ENCODE measurements around the gene TMEM192. TPM values are rescaled to one million over a fixed set of nuclear protein-coding genes. Genes with fewer than 3 reads are reported as not detected.

TMEM192 gene
- 10 to 100 TPM; 12.8 to 21.0 (median 17.7) TPM for total RNA-seq
- 10 to 100 TPM in 1 of 2 donors, 1 to 10 TPM in 1; 6.5 to 21.1 TPM for polyA plus RNA-seq
- long read RNA-seq, donor 1, full-length matches to known transcripts = 16 of 27 reads
- long read RNA-seq, donor 1, partial matches to known transcripts = 4 of 27 reads
- long read RNA-seq, donor 1, other reads (novel, unspliced or antisense) = 7 of 27 reads
- long read RNA-seq, donor 2, full-length matches to known transcripts = 33 of 54 reads
- long read RNA-seq, donor 2, partial matches to known transcripts = 9 of 54 reads
- long read RNA-seq, donor 2, other reads (novel, unspliced or antisense) = 12 of 54 reads
- long read RNA-seq, donor 3, full-length matches to known transcripts = 6 of 14 reads
- long read RNA-seq, donor 3, partial matches to known transcripts = 2 of 14 reads
- long read RNA-seq, donor 3, other reads (novel, unspliced or antisense) = 6 of 14 reads

DNA sequence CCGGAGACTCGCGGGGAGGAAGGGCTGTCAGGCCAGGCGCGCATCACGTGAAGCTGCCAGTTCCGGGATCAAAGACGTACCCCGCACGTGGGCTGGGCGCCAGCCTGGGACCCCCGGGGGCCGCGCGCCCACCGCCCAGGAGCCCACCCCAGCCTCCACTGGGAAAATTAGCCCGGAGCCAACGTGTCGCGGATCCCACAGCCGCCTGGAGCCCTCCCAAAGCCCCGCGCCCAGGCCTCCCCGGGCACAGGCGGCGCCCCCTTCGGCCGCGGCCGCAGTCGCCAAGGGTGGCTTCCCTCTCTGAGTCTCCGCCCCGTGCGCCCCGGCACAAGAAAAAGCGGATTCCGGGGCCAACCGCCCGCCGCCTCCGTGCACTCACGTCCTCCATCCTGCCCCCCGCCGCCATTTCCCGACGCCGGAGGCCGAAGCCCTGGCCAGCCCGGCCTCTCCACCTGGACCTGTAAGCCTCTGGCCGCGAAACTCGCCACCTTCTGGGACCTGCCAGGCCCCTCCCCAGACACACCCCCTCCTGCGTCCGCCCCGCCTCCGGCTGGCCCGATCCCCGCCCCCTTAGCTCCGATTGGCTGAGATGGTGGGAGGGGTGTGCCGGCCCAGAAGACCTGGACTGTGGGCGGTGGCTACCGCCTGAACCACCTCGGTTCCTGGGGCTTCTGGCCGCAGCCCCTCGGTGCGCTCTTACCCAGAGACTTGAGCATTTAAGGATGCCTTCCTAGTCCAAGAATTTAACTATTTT, at the start of gene TMEM192:
Gene TMEM192 (minus strand): TSS at position 493 of the 754 bp plus-strand sequence. CDS start 87 bp downstream, at position 406.
- intact Hi-C loops (cut with DNase I) = loop anchor here in 4 of 10 donors (2.0 to 5.0 kb wide), 4 partner anchors 94 to 215 kb away; partner anchors contain the start of genes MSMO1 (in 3 of the 4) and KLHL2 (in 2 of the 4)
- WGBS, 4 donors = 0 to 1% (median 1%) methylated on average over 23 to 66 of the region's 66 CpGs
- TF ChIP-seq, protein P1, sequence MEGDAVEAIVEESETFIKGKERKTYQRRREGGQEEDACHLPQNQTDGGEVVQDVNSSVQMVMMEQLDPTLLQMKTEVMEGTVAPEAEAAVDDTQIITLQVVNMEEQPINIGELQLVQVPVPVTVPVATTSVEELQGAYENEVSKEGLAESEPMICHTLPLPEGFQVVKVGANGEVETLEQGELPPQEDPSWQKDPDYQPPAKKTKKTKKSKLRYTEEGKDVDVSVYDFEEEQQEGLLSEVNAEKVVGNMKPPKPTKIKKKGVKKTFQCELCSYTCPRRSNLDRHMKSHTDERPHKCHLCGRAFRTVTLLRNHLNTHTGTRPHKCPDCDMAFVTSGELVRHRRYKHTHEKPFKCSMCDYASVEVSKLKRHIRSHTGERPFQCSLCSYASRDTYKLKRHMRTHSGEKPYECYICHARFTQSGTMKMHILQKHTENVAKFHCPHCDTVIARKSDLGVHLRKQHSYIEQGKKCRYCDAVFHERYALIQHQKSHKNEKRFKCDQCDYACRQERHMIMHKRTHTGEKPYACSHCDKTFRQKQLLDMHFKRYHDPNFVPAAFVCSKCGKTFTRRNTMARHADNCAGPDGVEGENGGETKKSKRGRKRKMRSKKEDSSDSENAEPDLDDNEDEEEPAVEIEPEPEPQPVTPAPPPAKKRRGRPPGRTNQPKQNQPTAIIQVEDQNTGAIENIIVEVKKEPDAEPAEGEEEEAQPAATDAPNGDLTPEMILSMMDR (IDR thresholded peaks at IDR 0.05) = peak in 9 of 12 donors; percentile 17 to 64 (median 34)
- peak in 1 of 2 donors; percentile 70 for TF ChIP-seq POLR2A (IDR thresholded peaks at IDR 0.05)

DNA sequence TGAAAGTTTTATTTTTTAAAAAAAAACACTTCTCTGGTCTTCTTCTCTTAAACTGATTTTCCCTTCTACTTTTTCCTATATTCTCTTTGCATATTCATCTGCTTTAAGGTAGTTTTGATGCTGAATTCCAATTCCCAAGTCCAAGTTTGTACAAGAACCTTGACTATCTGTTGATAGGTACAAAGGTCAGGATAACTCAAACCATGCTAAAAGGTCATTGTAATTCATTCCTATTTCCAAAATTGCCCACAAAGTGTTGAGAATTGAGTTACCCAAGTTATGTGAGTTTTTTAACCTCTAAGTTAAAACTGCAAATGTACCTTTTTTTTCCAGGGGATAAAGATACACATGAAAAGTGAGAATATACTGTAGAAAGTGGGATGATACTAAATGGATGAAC, 46.1 kb upstream of the TMEM192 start:
- ATAC-seq = no peak
- peaks cover 0 to 8% (median 0%) of the 10 kb centered on the region in 9 donors for H3K27me3 ChIP-seq
- intact Hi-C loops (cut with DNase I) = no loop called here

More for the DNA sequence above, at the start of gene TMEM192:
- H3K27me3 ChIP-seq = no peaks in the 10 kb centered on the region
- no peaks in the 10 kb centered on the region for H3K36me3 ChIP-seq
- H3K4me1 ChIP-seq = peaks cover 0 to 16% (median 6%) of the 10 kb centered on the region in 12 donors
- peak within 1 kb of the TSS; percentile 56 to 99 (median 84) for H3K4me3 ChIP-seq
- H3K27ac ChIP-seq = peak within 1 kb of the TSS; percentile 52 to 94 (median 88)
- ATAC-seq (peak; percentile 100), DNase-seq (peak; percentile 93 to 96 (median 94))
- H3K9me3 ChIP-seq = no peaks in the 10 kb centered on the region

DNA sequence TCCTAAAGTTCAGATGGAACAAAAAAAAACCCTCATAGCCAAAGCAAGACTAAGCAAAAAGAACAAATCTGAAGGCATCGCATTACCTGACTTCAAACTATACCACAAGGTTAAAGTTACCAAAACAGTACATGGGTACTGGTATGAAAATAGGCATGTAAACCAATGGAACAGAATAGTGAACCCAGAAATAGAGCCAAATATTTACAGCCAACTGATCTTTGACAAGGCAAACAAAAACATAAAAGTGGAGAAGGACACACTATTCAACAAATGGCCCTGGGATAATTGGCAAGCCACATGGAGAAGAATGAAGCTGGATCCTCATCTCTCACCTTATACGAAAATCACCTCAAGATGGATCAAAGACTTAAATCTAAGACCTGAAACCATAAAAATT, 44.2 kb upstream of the TMEM192 start:
- intact Hi-C loops (cut with DNase I) = no loop called here
- WGBS, 4 donors = 47 to 94% (median 82%) methylated on average over 2 of the region's 2 CpGs
- DNase-seq = no peak
- H3K4me3 ChIP-seq = no peak overlapping the region
- no peak overlapping the region for H3K27ac ChIP-seq
- H3K27me3 ChIP-seq = peaks cover 0 to 7% (median 0%) of the 10 kb centered on the region in 9 donors
- no peaks in the 10 kb centered on the region for H3K36me3 ChIP-seq
- no peak for TF ChIP-seq POLR2A (IDR thresholded peaks at IDR 0.05)
- TF ChIP-seq, protein P1 (IDR thresholded peaks at IDR 0.05) = no peak
- H3K9me3 ChIP-seq = peaks cover 0 to 14% (median 4%) of the 10 kb centered on the region in 12 donors
- no peak for ATAC-seq
- H3K4me1 ChIP-seq = no peaks in the 10 kb centered on the region

More for the DNA sequence above, 46.1 kb upstream of the TMEM192 start:
- TF ChIP-seq, protein P1 (IDR thresholded peaks at IDR 0.05) = no peak
- TF ChIP-seq POLR2A (IDR thresholded peaks at IDR 0.05) = no peak
- no peak overlapping the region for H3K27ac ChIP-seq
- no peaks in the 10 kb centered on the region for H3K4me1 ChIP-seq
- H3K36me3 ChIP-seq = no peaks in the 10 kb centered on the region
- H3K4me3 ChIP-seq = no peak overlapping the region
- H3K9me3 ChIP-seq = peaks cover 0 to 14% (median 4%) of the 10 kb centered on the region in 12 donors
- DNase-seq = no peak

DNA sequence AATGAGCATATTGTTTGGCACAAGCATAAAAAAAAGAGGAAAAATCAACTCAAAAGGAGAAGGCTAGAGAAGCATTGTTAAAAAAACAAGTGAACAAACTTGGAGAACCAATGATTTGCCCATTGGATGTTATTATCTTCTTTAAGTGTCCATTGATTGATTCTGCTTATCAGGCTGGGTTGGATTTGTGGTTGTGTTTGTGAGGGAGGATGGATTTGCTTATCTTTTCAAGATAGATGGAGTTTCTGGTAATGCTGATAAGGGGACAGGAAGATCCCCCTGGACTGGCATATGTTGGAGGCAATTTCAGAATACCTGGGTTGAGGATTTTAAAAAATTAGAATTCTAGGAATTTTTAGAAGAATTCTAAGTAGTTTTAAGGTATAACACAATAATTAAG, 41.8 kb upstream of the TMEM192 start:
- Histone ChIP-seq H3K4me1 (no peaks in the 10 kb centered on the region), H3K27ac (no peak overlapping the region), H3K27me3 (peaks cover 0 to 14% (median 0%) of the 10 kb centered on the region in 9 donors), H3K4me3 (no peak overlapping the region), H3K36me3 (no peaks in the 10 kb centered on the region), H3K9me3 (peaks cover 0 to 14% (median 4%) of the 10 kb centered on the region in 12 donors)
- no peak for TF ChIP-seq POLR2A (IDR thresholded peaks at IDR 0.05)
- TF ChIP-seq, protein P1 (IDR thresholded peaks at IDR 0.05) = no peak
- DNase-seq (no peak), ATAC-seq (no peak)
- intact Hi-C loops (cut with DNase I) = no loop called here
